ENCODE data around the gene CLMN.
A peak's percentile ranks its signal among the peaks of the same experiment; 100 is the strongest.

CLMN gene

GRCh38 chr14:95335071-95335470 is 15.4 kb upstream of the CLMN start:
- no peaks in the 10 kb centered on the region for H3K9me3 Mint-ChIP-seq
- peaks cover 7 to 14% of the 10 kb centered on the region in 2 donors for H3K4me1 Mint-ChIP-seq
- DNase-seq (no peak), ATAC-seq (replicated peaks) (no peak)
- peaks cover 0 to 3% of the 10 kb centered on the region in 2 donors for H3K36me3 Mint-ChIP-seq
- H3K27me3 Mint-ChIP-seq = peaks cover 0 to 26% of the 10 kb centered on the region in 2 donors
- no peak overlapping the region for H3K4me3 Mint-ChIP-seq
- no peak overlapping the region for H3K27ac Mint-ChIP-seq

GRCh38 chr14:95334044-95334443 is 14.3 kb upstream of the CLMN start:
- Mint-ChIP-seq H3K9me3 (no peaks in the 10 kb centered on the region), H3K27me3 (peaks cover 0 to 26% of the 10 kb centered on the region in 2 donors), H3K4me3 (no peak overlapping the region), H3K36me3 (peaks cover 0 to 3% of the 10 kb centered on the region in 2 donors), H3K27ac (no peak overlapping the region), H3K4me1 (peaks cover 16 to 24% of the 10 kb centered on the region in 2 donors)
- DNase-seq (no peak), ATAC-seq (replicated peaks) (no peak)

DNA sequence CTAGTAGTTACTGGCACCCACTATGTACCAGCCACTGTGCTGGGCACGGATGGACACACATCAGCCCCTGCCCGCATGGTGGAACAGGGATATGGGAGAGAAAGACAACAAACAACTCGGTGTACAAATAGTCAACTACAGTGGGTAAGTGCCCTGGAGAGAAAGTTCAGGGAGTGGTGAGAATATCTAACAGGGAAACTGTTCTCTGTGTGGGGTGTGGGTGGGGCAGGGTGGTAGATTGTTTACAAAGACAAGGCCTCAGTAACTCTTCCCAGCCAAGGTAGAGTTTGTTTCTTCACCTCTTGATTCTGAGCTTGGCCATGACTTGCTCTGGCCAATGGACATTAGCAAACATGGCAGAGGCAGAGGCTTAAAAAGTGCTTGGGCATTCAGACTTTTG is 12.9 kb upstream of the CLMN start:
- Mint-ChIP-seq H3K4me1 (peaks cover 27 to 38% of the 10 kb centered on the region in 2 donors), H3K4me3 (no peak overlapping the region), H3K9me3 (no peaks in the 10 kb centered on the region), H3K27ac (no peak overlapping the region), H3K27me3 (peaks cover 0 to 19% of the 10 kb centered on the region in 2 donors), H3K36me3 (peaks cover 0 to 3% of the 10 kb centered on the region in 2 donors)
- ATAC-seq (replicated peaks) (no peak), DNase-seq (no peak)

GRCh38 chr14:95331708-95332408 is 12.2 kb upstream of the CLMN start:
- H3K4me1 Mint-ChIP-seq = peaks cover 35 to 46% of the 10 kb centered on the region in 2 donors
- H3K27me3 Mint-ChIP-seq = peaks cover 0 to 14% of the 10 kb centered on the region in 2 donors
- H3K9me3 Mint-ChIP-seq = no peaks in the 10 kb centered on the region
- H3K36me3 Mint-ChIP-seq = peaks cover 0 to 3% of the 10 kb centered on the region in 2 donors
- DNase-seq (no peak), ATAC-seq (replicated peaks) (no peak)
- no peak overlapping the region for H3K4me3 Mint-ChIP-seq
- no peak overlapping the region for H3K27ac Mint-ChIP-seq

- peaks cover 40 to 50% of the 10 kb centered on the region in 2 donors for H3K4me1 Mint-ChIP-seq
- peaks cover 0 to 3% of the 10 kb centered on the region in 2 donors for H3K36me3 Mint-ChIP-seq
- ATAC-seq (replicated peaks) = no peak
- H3K9me3 Mint-ChIP-seq = no peaks in the 10 kb centered on the region
- peaks cover 0 to 8% of the 10 kb centered on the region in 2 donors for H3K27me3 Mint-ChIP-seq
- DNase-seq = no peak
- no peak overlapping the region for H3K27ac Mint-ChIP-seq
- no peak overlapping the region for H3K4me3 Mint-ChIP-seq
Observed at GRCh38 chr14:95330591-95331370, 11.1 kb upstream of the CLMN start.

GRCh38 chr14:95329941-95330340 is 10.2 kb upstream of the CLMN start:
- H3K9me3 Mint-ChIP-seq = no peaks in the 10 kb centered on the region
- peaks cover 0 to 5% of the 10 kb centered on the region in 2 donors for H3K27me3 Mint-ChIP-seq
- H3K36me3 Mint-ChIP-seq = peaks cover 0 to 1% of the 10 kb centered on the region in 2 donors
- H3K27ac Mint-ChIP-seq = no peak overlapping the region
- DNase-seq (no peak), ATAC-seq (replicated peaks) (no peak)
- H3K4me1 Mint-ChIP-seq = peaks cover 40 to 50% of the 10 kb centered on the region in 2 donors
- H3K4me3 Mint-ChIP-seq = no peak overlapping the region

- ATAC-seq (replicated peaks) = no peak
- peak overlapping the region in 1 of 2 donors; percentile 39 for H3K4me3 Mint-ChIP-seq
- H3K4me1 Mint-ChIP-seq = peaks cover 42 to 50% of the 10 kb centered on the region in 2 donors
- no peaks in the 10 kb centered on the region for H3K27me3 Mint-ChIP-seq
- DNase-seq = no peak
- no peaks in the 10 kb centered on the region for H3K36me3 Mint-ChIP-seq
- H3K9me3 Mint-ChIP-seq = no peaks in the 10 kb centered on the region
- H3K27ac Mint-ChIP-seq = peak overlapping the region; percentile 89
Observed at GRCh38 chr14:95328729-95329503, 9.2 kb upstream of the CLMN start.

DNA sequence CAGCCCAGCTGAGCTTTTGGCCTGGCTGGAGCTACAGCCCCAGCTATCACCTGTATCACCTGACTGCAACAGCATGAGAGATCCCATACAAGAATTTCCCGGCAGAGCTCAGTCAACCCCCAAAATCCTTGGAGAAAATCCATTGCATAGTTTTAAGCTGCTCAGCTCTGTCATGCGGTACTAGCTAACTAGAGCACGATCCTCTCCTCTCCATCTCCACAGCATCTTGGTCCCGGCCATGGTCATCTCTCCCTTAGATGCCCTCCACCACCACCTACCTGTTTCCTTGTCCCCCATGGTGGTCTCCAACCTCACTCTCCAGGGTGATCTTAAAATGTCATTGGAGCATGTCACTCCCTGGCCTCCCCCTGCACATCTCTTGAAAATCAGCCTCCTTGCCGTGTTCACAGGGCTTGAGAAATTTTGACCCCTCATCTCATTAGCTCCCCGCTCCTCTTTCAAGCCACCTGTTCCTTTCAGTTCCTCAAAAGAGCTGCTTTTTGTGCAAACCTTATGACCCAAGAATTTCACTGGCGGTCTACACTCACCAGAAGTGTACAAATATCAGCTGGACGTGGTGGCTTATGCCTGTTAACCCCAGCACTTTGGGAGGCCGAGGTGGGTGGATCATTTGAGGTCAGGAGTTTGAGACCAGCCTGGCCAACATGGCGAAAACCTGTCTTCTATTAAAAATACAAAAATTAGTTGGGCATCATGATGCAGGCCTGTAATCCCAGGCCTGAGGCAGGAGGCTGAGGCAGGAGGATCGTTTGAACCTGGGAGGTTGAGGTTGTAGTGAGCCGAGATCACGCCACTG is 8.1 kb upstream of the CLMN start:
- H3K4me3 Mint-ChIP-seq = peak overlapping the region; percentile 26 to 52
- DNase-seq = peak; percentile 73
- H3K27ac Mint-ChIP-seq = peak overlapping the region; percentile 89

GRCh38 chr14:95326987-95327386 is 7.3 kb upstream of the CLMN start:
- Mint-ChIP-seq H3K27ac (peak overlapping the region; percentile 42), H3K9me3 (no peaks in the 10 kb centered on the region), H3K4me3 (no peak overlapping the region), H3K27me3 (no peaks in the 10 kb centered on the region), H3K36me3 (no peaks in the 10 kb centered on the region), H3K4me1 (peaks cover 39 to 40% of the 10 kb centered on the region in 2 donors)
- no peak for DNase-seq
- ATAC-seq (replicated peaks) = peak; percentile 36 to 55

More for the DNA sequence above, 8.1 kb upstream of the CLMN start:
- Mint-ChIP-seq H3K4me1 (peaks cover 42 to 47% of the 10 kb centered on the region in 2 donors), H3K36me3 (no peaks in the 10 kb centered on the region), H3K9me3 (no peaks in the 10 kb centered on the region), H3K27me3 (no peaks in the 10 kb centered on the region)
- peak; percentile 96 for ATAC-seq (replicated peaks)

DNA sequence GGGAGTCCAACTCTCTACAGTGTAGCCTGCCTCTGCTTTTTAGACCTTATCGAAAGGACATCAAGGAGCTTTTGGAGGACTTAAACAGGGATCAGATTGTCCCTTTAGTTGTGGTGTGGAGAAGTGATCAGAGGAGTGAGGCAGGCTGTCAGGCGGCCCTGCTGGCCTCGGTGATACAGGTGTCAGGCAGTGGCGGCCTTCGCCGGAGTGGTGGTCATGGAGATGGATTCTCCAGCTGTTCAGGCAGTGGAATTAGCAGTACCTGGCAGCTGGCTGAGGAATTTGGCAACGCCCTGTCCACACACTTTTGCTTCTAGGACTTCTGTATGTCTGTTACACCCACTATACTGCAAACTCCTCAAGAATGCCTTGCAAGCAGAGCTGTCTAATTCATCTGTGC is 4.2 kb upstream of the CLMN start:
- ATAC-seq (replicated peaks) (no peak), DNase-seq (no peak)
- Mint-ChIP-seq H3K9me3 (no peaks in the 10 kb centered on the region), H3K4me3 (no peak overlapping the region), H3K36me3 (no peaks in the 10 kb centered on the region), H3K4me1 (peaks cover 33 to 39% of the 10 kb centered on the region in 2 donors), H3K27ac (no peak overlapping the region), H3K27me3 (no peaks in the 10 kb centered on the region)

GRCh38 chr14:95323361-95323760 is 3.7 kb upstream of the CLMN start:
- H3K4me1 Mint-ChIP-seq = peaks cover 32 to 39% of the 10 kb centered on the region in 2 donors
- H3K9me3 Mint-ChIP-seq = no peaks in the 10 kb centered on the region
- no peak overlapping the region for H3K4me3 Mint-ChIP-seq
- no peak for DNase-seq
- no peaks in the 10 kb centered on the region for H3K27me3 Mint-ChIP-seq
- no peak for ATAC-seq (replicated peaks)
- H3K36me3 Mint-ChIP-seq = no peaks in the 10 kb centered on the region
- H3K27ac Mint-ChIP-seq = no peak overlapping the region

GRCh38 chr14:95322651-95323050 is 2.9 kb upstream of the CLMN start:
- Mint-ChIP-seq H3K9me3 (no peaks in the 10 kb centered on the region), H3K4me3 (no peak overlapping the region), H3K27ac (no peak overlapping the region), H3K4me1 (peaks cover 33 to 38% of the 10 kb centered on the region in 2 donors), H3K36me3 (no peaks in the 10 kb centered on the region), H3K27me3 (no peaks in the 10 kb centered on the region)
- DNase-seq (no peak), ATAC-seq (replicated peaks) (no peak)

- H3K4me3 Mint-ChIP-seq = no peak overlapping the region
- H3K4me1 Mint-ChIP-seq = peaks cover 25 to 37% of the 10 kb centered on the region in 2 donors
- H3K9me3 Mint-ChIP-seq = no peaks in the 10 kb centered on the region
- H3K27me3 Mint-ChIP-seq = no peaks in the 10 kb centered on the region
- no peak for ATAC-seq (replicated peaks)
- DNase-seq = no peak
- H3K27ac Mint-ChIP-seq = no peak overlapping the region
- no peaks in the 10 kb centered on the region for H3K36me3 Mint-ChIP-seq
Observed at GRCh38 chr14:95321693-95322455, 2.2 kb upstream of the CLMN start.
